A549 (cell line): ENCODE results near the gene MBD3L2. TPM values are rescaled to one million over a fixed set of nuclear protein-coding genes. Genes with fewer than 3 reads are reported as not detected.
A peak's percentile ranks its signal among the peaks of the same experiment; 100 is the strongest.

ENCODE experiments used
- ATAC-seq, 2 experiments: fragments of 200-7000 bp in 1 of 2; fragments of >200 bp in 1 of 2; cut with Nextera tagmentation in 1 of 2; cut with Tn5 transposase in 1 of 2; 3 replicates each; pipeline versions ENCODE4 v1.8.0 to v1.9.1; 2018 to 2020; ENCODE audit warnings: mild to moderate bottlenecking in 1 of 2, moderate library complexity in 1 of 2
- CTCF ChIA-PET: fragments of 300-600 bp; sonication (Branson Sonifier 250); formaldehyde crosslinking; extraction: SDS; loops from one replicate; lab custom pipeline; 2021; ENCODE audit warnings: antibody characterized with exemption, inconsistent platforms; lab: Yijun Ruan, JAX
- POLR2A ChIA-PET: fragments of 350-600 bp; formaldehyde crosslinking; extraction: SDS; loops from one replicate; lab custom pipeline; 2021; ENCODE audit warnings: antibody characterized with exemption, inconsistent platforms; lab: Yijun Ruan, JAX
- DNase-seq, 2 experiments: peaks; one replicate each; pipeline versions ENCODE4 v3.0.0 to v3.0.0-alpha.2; 2011 to 2016; ENCODE audit warnings: low read depth in 1 of 2, low spot score in 1 of 2
- FAIRE-seq: peaks from 2 replicates; lab custom pipeline; 2011; peaks lifted over from hg19 to GRCh38; lab: Jason Lieb, UNC
- H3K27ac ChIP-seq, 2 experiments: fragments of >200 bp; sonication (Bioruptor Twin); formaldehyde crosslinking; 3 replicates each; pipeline ENCODE4 v1.5.1; 2016 to 2017
- H3K4me1 ChIP-seq: fragments of >200 bp; sonication (Bioruptor Twin); formaldehyde crosslinking; 3 replicates; pipeline ENCODE4 v1.6.1; 2016
- H3K4me2 ChIP-seq: fragments of >200 bp; sonication (Bioruptor Twin); formaldehyde crosslinking; 3 replicates; pipeline ENCODE4 v1.6.1; 2016
- H3K4me3 ChIP-seq: fragments of >200 bp; sonication (Bioruptor Twin); formaldehyde crosslinking; 3 replicates; pipeline ENCODE4 v1.5.1; 2016
- H3K9me3 ChIP-seq: fragments of >200 bp; sonication (Bioruptor Twin); formaldehyde crosslinking; 3 replicates; pipeline ENCODE4 v1.6.1; 2016
- EHMT2 ChIP-seq: fragments of 200-600 bp; sonication (generic); IDR thresholded peaks from 2 replicates; pipeline ENCODE4 v1.6.1; 2016; ENCODE audit warnings: antibody characterized with exemption, low read depth, mild to moderate bottlenecking, moderate library complexity
- EP300 ChIP-seq, 2 experiments: fragments of >200 bp; sonication (Bioruptor Twin); formaldehyde crosslinking; IDR thresholded peaks; 2 replicates in 1 of 2; 3 replicates in 1 of 2; pipeline ENCODE4 v1.6.1; 2016 to 2017
- ESRRA ChIP-seq: fragments of 150-350 bp; IDR thresholded peaks from 2 replicates; pipeline ENCODE4 v1.6.1; 2014; ENCODE audit warnings: mild to moderate bottlenecking, low read length, borderline replicate concordance
- FOSL2 ChIP-seq, 2 experiments: fragments of 450-650 bp in 1 of 2; fragments of >200 bp in 1 of 2; sonication (Bioruptor Twin) in 1 of 2; formaldehyde crosslinking; IDR thresholded peaks; 2 replicates each; pipeline versions ENCODE4 v1.5.0 to v1.6.1; 2016 to 2020; ENCODE audit warnings: mild to moderate bottlenecking in 1 of 2, moderate library complexity in 1 of 2
- HEYL ChIP-seq: fragments of 250-450 bp; sonication (Bioruptor Pico); IDR thresholded peaks from 2 replicates; pipeline ENCODE4 v1.8.0; 2021; ENCODE audit warnings: mild to moderate bottlenecking, moderate library complexity
- HOXA7 ChIP-seq: fragments of 250-450 bp; sonication (Bioruptor Pico); IDR thresholded peaks from 2 replicates; pipeline ENCODE4 v1.5.0; 2020; ENCODE audit warnings: mild to moderate bottlenecking, moderate library complexity
- HOXB13 ChIP-seq: fragments of 250-450 bp; sonication (Bioruptor Pico); IDR thresholded peaks from 2 replicates; pipeline ENCODE4 v1.5.0; 2020; ENCODE audit warnings: low read depth, mild to moderate bottlenecking, moderate library complexity
- HOXB5 ChIP-seq: fragments of 250-450 bp; sonication (Bioruptor Pico); IDR thresholded peaks from 2 replicates; pipeline ENCODE4 v1.5.0; 2020; ENCODE audit warnings: mild to moderate bottlenecking, moderate library complexity
- KDM5A ChIP-seq: fragments of 200-600 bp; sonication (generic); IDR thresholded peaks from 2 replicates; pipeline ENCODE4 v1.6.1; 2016; ENCODE audit warnings: antibody characterized with exemption, mild to moderate bottlenecking
- MAZ ChIP-seq: fragments of 150-350 bp; IDR thresholded peaks from 2 replicates; pipeline ENCODE4 v1.6.1; 2014; ENCODE audit warnings: antibody characterized with exemption, low read depth, low read length, borderline replicate concordance
- NFE2L2 ChIP-seq: fragments of 150-350 bp; conservative IDR thresholded peaks from 2 replicates; pipeline ENCODE4 v1.6.1; 2014; ENCODE audit warnings: low read length
- NR3C1 ChIP-seq: fragments of >200 bp; sonication (Bioruptor Twin); formaldehyde crosslinking; IDR thresholded peaks from 3 replicates; pipeline ENCODE4 v1.6.1; 2017
- POLR2A ChIP-seq: IDR thresholded peaks from 2 replicates; pipeline ENCODE4 v1.6.1; 2012; ENCODE audit warnings: mild to moderate bottlenecking, low read length
- POLR2AphosphoS2 ChIP-seq: conservative IDR thresholded peaks from 2 replicates; pipeline ENCODE4 v1.6.1; 2012; ENCODE audit warnings: low read length, improper control_type of control experiment, inconsistent platforms
- RCOR1 ChIP-seq: fragments of 150-350 bp; IDR thresholded peaks from 2 replicates; pipeline ENCODE4 v1.6.1; 2014; ENCODE audit warnings: antibody characterized with exemption, low read length, low read depth
- RFX5 ChIP-seq: fragments of 450-650 bp; IDR thresholded peaks from 2 replicates; pipeline ENCODE4 v1.7.1; 2014; ENCODE audit warnings: antibody characterized with exemption, mild to moderate bottlenecking, moderate library complexity
- SMC3 ChIP-seq: fragments of >200 bp; sonication (Bioruptor Twin); formaldehyde crosslinking; IDR thresholded peaks from 3 replicates; pipeline ENCODE4 v1.6.1; 2018; ENCODE audit warnings: inconsistent platforms
- SREBF2 ChIP-seq: fragments of 450-650 bp; IDR thresholded peaks from 2 replicates; pipeline ENCODE4 v1.6.1; 2014; ENCODE audit warnings: mild to moderate bottlenecking, moderate library complexity
- TP53 ChIP-seq: fragments of 250-450 bp; sonication (Bioruptor Pico); IDR thresholded peaks from 2 replicates; pipeline ENCODE4 v1.5.0; 2021; ENCODE audit warnings: mild to moderate bottlenecking, moderate library complexity
- ZNF302 ChIP-seq: fragments of 250-450 bp; sonication (Bioruptor Pico); IDR thresholded peaks from 2 replicates; pipeline ENCODE4 v1.9.0; 2021; ENCODE audit warnings: inconsistent platforms, mild to moderate bottlenecking, moderate library complexity
- ZSCAN20 ChIP-seq: fragments of 250-450 bp; sonication (Bioruptor Pico); IDR thresholded peaks from 2 replicates; pipeline ENCODE4 v1.8.0; 2022; ENCODE audit warnings: mild to moderate bottlenecking, moderate library complexity
- WGBS: methylation state at CpG from one replicate; pipeline ENCODE4 v1.1.6; 2017; ENCODE audit errors: missing lambda C conversion rate; 5-methylcytosine and 5-hydroxymethylcytosine counted together
- polyA plus RNA-seq, 4 experiments: library from polyadenylated mRNA; depleted of rRNA in 3 of 4; stranded (reverse); fragments of >200 nt; fragmentation: RNase III in 1 of 4; extraction: RNeasy Plus Mini Kit Qiagen cat#74134 plus additional on column Dnase treatment in 1 of 4; gene quantifications; 2 replicates in 3 of 4; 3 replicates in 1 of 4; pipeline ENCODE4 v1.2.3, GENCODE V29; 2011 to 2017
- TF ChIP-seq, protein P1 (sequence below): fragments of 450-650 bp; IDR thresholded peaks from 2 replicates; pipeline ENCODE4 v1.6.1; 2014; ENCODE audit warnings: antibody characterized with exemption
- TF ChIP-seq, protein P2 (sequence below): fragments of 250-450 bp; sonication (Bioruptor Pico); IDR thresholded peaks from 2 replicates; pipeline ENCODE4 v1.5.0; 2021; ENCODE audit warnings: mild to moderate bottlenecking, moderate library complexity, borderline replicate concordance
- TF ChIP-seq, protein P3 (sequence below): fragments of >200 bp; sonication (Bioruptor Twin); formaldehyde crosslinking; IDR thresholded peaks from 3 replicates; pipeline ENCODE4 v1.6.1; 2016
- TF ChIP-seq, protein P4 (sequence below): IDR thresholded peaks from 2 replicates; pipeline ENCODE4 v1.6.1; 2012

The MBD3L2 gene
- polyA plus RNA-seq, 2 of the 4 experiments (the other 2 are of a cell fraction): not detected

DNA sequence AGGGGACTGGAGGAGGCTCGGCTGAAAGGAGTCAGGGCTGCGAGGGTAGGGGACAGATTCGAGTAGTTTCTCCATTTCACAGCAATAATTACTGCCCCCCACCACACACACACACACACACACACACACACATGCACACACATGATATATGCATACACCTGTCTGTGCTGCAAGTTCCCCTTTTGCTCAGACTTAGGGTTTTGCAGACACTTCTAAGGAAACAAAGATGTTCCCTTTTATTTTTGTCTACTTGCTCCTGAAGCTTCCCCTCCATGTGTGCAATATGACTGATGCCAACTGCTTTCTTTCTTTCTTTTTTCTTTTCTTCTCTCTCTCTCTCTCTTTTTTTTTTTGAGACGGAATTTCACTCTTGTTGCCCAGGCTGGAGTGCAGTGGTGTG is 41.3 kb upstream of the MBD3L2 start:
- H3K4me2 ChIP-seq: no peak overlapping the region
- no peak overlapping the region for H3K27ac ChIP-seq
- no peaks in the 10 kb centered on the region for H3K9me3 ChIP-seq
- ATAC-seq (no peak), DNase-seq (no peak), FAIRE-seq (no peak)
- H3K4me3 ChIP-seq: no peak overlapping the region
- WGBS: 4% methylated on average over 4 of the region's 4 CpGs
- no peak for TF ChIP-seq HOXB5 (CRISPR knock-in tag)
- no peak for TF ChIP-seq ESRRA
- no peak for TF ChIP-seq MAZ
- no peak for TF ChIP-seq KDM5A
- TF ChIP-seq HOXA7 (CRISPR knock-in tag): no peak
- no peak for TF ChIP-seq FOSL2 (IDR thresholded peaks at IDR 0.05)
- no peak for TF ChIP-seq FOSL2 (CRISPR knock-in tag; IDR thresholded peaks at IDR 0.05)
- TF ChIP-seq RCOR1: no peak
- no peak for TF ChIP-seq HEYL (CRISPR knock-in tag)
- POLR2A ChIA-PET: no interaction called here
- no peaks in the 10 kb centered on the region for H3K4me1 ChIP-seq
- CTCF ChIA-PET: no interaction called here

DNA sequence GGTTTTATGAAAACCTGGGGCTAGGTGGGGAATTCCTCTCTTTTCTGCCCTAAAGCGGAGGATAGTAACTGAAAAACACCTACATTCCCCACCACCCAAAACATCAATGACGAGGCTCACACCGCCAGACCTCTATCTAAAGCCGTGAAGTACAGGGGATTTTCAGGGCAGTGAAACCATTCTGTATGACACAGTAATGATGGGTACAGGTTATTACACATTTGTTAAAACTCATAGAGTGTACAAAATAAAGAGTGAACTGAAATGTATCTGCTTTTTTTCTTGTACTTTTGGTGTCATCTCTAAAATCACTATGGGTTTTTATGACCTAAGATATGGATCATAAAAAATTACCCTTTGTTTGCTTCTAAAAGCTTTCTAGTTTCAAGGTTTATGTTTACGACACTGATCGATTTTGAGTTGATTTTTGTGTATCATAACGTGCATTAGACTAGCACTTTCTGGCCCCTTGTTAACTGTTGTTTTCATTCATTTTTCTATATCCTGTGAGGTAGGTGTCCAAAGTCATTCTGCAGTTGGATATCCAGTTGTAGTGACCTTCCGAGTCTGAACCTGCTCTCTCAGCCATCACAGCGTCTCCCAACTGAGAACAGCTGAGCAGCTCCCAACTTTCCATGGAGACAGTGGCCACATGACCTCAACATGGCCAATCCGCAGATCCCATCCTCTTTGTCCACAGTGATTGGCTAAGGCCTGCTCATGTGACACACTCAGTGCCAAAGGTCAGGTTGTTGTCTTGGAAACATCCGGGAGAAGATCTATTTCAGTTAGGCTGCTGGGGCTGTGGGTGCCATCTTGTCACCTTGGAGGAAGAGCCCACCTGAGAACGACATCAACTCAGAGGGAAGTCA is 38.2 kb upstream of the MBD3L2 start:
- ChIA-PET CTCF (no interaction called here), POLR2A (no interaction called here)
- DNase-seq (no peak), ATAC-seq (no peak), FAIRE-seq (no peak)
- H3K4me1 ChIP-seq: no peaks in the 10 kb centered on the region
- TF ChIP-seq, protein P1, sequence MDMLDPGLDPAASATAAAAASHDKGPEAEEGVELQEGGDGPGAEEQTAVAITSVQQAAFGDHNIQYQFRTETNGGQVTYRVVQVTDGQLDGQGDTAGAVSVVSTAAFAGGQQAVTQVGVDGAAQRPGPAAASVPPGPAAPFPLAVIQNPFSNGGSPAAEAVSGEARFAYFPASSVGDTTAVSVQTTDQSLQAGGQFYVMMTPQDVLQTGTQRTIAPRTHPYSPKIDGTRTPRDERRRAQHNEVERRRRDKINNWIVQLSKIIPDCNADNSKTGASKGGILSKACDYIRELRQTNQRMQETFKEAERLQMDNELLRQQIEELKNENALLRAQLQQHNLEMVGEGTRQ: peak; percentile 52
- no peak for TF ChIP-seq SMC3
- H3K4me2 ChIP-seq: no peak overlapping the region
- 65% methylated on average over 11 of the region's 12 CpGs for whole genome bisulfite sequencing
- H3K9me3 ChIP-seq: no peaks in the 10 kb centered on the region; the same call in 2 of the 3 replicates
- H3K27ac ChIP-seq: no peak overlapping the region
- H3K4me3 ChIP-seq: no peak overlapping the region

DNA sequence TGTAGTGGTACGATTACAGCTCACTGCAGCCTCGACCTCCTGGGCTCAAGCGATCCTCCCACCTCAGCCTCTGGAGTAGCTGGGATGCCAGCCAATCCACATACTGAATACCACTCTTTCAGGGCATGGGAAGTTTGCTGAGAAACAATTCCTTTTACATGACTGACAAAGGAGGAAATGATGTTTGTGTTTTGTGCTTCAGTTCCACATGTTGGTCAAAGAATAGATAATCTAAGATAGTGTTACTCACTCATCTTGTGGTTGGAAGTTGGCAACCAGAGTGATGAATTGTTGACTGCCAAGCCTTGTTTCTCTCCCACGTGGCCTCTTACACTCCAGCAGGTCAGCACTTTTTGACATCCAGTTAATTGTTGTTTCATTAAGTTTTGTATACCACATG is 35.4 kb upstream of the MBD3L2 start:
- no peak overlapping the region for H3K4me3 ChIP-seq
- H3K9me3 ChIP-seq: no peaks in the 10 kb centered on the region; the same call in 2 of the 3 replicates
- no peak for DNase-seq
- POLR2A ChIA-PET: no interaction called here
- no peak for FAIRE-seq
- TF ChIP-seq EP300 (IDR thresholded peaks at IDR 0.05): no peak
- TF ChIP-seq, protein P2, sequence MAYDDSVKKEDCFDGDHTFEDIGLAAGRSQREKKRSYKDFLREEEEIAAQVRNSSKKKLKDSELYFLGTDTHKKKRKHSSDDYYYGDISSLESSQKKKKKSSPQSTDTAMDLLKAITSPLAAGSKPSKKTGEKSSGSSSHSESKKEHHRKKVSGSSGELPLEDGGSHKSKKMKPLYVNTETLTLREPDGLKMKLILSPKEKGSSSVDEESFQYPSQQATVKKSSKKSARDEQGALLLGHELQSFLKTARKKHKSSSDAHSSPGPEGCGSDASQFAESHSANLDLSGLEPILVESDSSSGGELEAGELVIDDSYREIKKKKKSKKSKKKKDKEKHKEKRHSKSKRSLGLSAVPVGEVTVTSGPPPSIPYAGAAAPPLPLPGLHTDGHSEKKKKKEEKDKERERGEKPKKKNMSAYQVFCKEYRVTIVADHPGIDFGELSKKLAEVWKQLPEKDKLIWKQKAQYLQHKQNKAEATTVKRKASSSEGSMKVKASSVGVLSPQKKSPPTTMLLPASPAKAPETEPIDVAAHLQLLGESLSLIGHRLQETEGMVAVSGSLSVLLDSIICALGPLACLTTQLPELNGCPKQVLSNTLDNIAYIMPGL (CRISPR knock-in tag): no peak
- TF ChIP-seq TP53: no peak
- TF ChIP-seq ZNF302: no peak
- TF ChIP-seq HOXB5 (CRISPR knock-in tag): no peak
- no peak for TF ChIP-seq RFX5
- no peak for TF ChIP-seq HOXB13 (CRISPR knock-in tag)
- no peak for TF ChIP-seq ZSCAN20 (CRISPR knock-in tag)
- no peak for TF ChIP-seq POLR2A
- no peak for TF ChIP-seq HOXA7 (CRISPR knock-in tag)
- TF ChIP-seq NR3C1: no peak
- TF ChIP-seq, protein P3, sequence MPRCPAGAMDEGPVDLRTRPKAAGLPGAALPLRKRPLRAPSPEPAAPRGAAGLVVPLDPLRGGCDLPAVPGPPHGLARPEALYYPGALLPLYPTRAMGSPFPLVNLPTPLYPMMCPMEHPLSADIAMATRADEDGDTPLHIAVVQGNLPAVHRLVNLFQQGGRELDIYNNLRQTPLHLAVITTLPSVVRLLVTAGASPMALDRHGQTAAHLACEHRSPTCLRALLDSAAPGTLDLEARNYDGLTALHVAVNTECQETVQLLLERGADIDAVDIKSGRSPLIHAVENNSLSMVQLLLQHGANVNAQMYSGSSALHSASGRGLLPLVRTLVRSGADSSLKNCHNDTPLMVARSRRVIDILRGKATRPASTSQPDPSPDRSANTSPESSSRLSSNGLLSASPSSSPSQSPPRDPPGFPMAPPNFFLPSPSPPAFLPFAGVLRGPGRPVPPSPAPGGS: no peak
- no peak for TF ChIP-seq SREBF2
- no peak for TF ChIP-seq POLR2AphosphoS2
- TF ChIP-seq NFE2L2: no peak
- TF ChIP-seq EHMT2: no peak
- TF ChIP-seq MAZ: no peak
- TF ChIP-seq, protein P4, sequence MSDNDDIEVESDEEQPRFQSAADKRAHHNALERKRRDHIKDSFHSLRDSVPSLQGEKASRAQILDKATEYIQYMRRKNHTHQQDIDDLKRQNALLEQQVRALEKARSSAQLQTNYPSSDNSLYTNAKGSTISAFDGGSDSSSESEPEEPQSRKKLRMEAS: no peak
- 41% methylated on average over 4 of the region's 4 CpGs for WGBS
- no peaks in the 10 kb centered on the region for H3K4me1 ChIP-seq
- CTCF ChIA-PET: interaction anchor here (1.4 kb wide), 1 partner anchor 9 kb away, joined by 4 read pairs; no protein-coding TSS in a partner anchor
- H3K4me2 ChIP-seq: no peak overlapping the region
- no peak overlapping the region for H3K27ac ChIP-seq
- ATAC-seq: no peak
